Measurements from ENCODE around the gene TIMM50. TPM values are rescaled to one million over a fixed set of nuclear protein-coding genes. Genes with fewer than 3 reads are reported as not detected.

TIMM50 gene
- total and polyA plus RNA-seq, 2 of the 13 experiments (the other 11 are each of a cell fraction or from before 2014, with no cell fraction given): 91.1 to 92.5 TPM

GRCh38 chr19:39445196-39446111 is 35.2 kb upstream of the TIMM50 start, which contains the start of gene SUPT5H (continued):
- peak; percentile 85 for TF ChIP-seq PHF8 (CRISPR knock-in tag; IDR thresholded peaks at IDR 0.05)
- TF ChIP-seq ZGPAT (CRISPR knock-in tag; IDR thresholded peaks at IDR 0.05): peak; percentile 92
- TF ChIP-seq KDM3A (CRISPR knock-in tag; IDR thresholded peaks at IDR 0.05; ENCODE audit: low read depth): peak; percentile 76; the same call in 1 of the 2 replicates
- TF ChIP-seq NFKBIZ (CRISPR knock-in tag; IDR thresholded peaks at IDR 0.05): peak; percentile 68; the same call in 1 of the 2 replicates
- TF ChIP-seq HMGXB4 (CRISPR knock-in tag; IDR thresholded peaks at IDR 0.05; ENCODE audit: borderline replicate concordance in 1 of 2, low read depth in 1 of 2): peak; percentile 94 to 96
- 0 out of 2 replicates have a peak, but pooled peaks have one; percentile 28 for TF ChIP-seq GZF1 (CRISPR knock-in tag; IDR thresholded peaks at IDR 0.05)
- TF ChIP-seq SNAI1 (CRISPR knock-in tag; IDR thresholded peaks at IDR 0.05; ENCODE audit: borderline replicate concordance): no peak; the same call in 1 of the 2 replicates
- TF ChIP-seq DNMT3B (CRISPR knock-in tag; conservative IDR thresholded peaks at IDR 0.05): peak; percentile 38; the same call in 1 of the 2 replicates
- TF ChIP-seq MIER3 (CRISPR knock-in tag; IDR thresholded peaks at IDR 0.05; ENCODE audit: borderline replicate concordance): peak; percentile 52; the same call in 1 of the 2 replicates
- TF ChIP-seq ZNF713 (CRISPR knock-in tag; IDR thresholded peaks at IDR 0.05): no peak
- peak; percentile 42; the same call in 1 of the 2 replicates for TF ChIP-seq ZSCAN31 (CRISPR knock-in tag; IDR thresholded peaks at IDR 0.05; ENCODE audit: low read depth)
- TF ChIP-seq ETS1 (CRISPR knock-in tag; IDR thresholded peaks at IDR 0.05): peak; percentile 65; the same call in 1 of the 2 replicates
- 0 out of 2 replicates have a peak, but pooled peaks have one; percentile 76 for TF ChIP-seq ZNF766 (CRISPR knock-in tag; IDR thresholded peaks at IDR 0.05; ENCODE audit: borderline replicate concordance)
- TF ChIP-seq ZNF44 (CRISPR knock-in tag; IDR thresholded peaks at IDR 0.05): peak; percentile 79; the same call in 1 of the 2 replicates
- peak; percentile 53; the same call in 1 of the 2 replicates for TF ChIP-seq ZSCAN9 (CRISPR knock-in tag; IDR thresholded peaks at IDR 0.05; ENCODE audit: borderline replicate concordance)
- TF ChIP-seq POLR2AphosphoS5 (IDR thresholded peaks at IDR 0.05; ENCODE audit: low read depth, low read length): peak; percentile 96
- peak; percentile 44; the same call in 1 of the 2 replicates for TF ChIP-seq ZMYM3 (CRISPR knock-in tag; IDR thresholded peaks at IDR 0.05)
- TF ChIP-seq ZNF609 (CRISPR knock-in tag; IDR thresholded peaks at IDR 0.05; ENCODE audit: borderline replicate concordance): peak; percentile 32; the same call in 1 of the 2 replicates
- 0 out of 2 replicates have a peak, but pooled peaks have one; percentile 29 for TF ChIP-seq ZNF264 (CRISPR knock-in tag; IDR thresholded peaks at IDR 0.05)

All from HepG2 (cell line).